PFSK-1 (cell line): ENCODE data around the gene PGAM4.

Source experiments
- FOXP2 ChIP-seq: optimal IDR thresholded peaks from 2 replicates; pipeline ENCODE3; 2011; ENCODE audit warnings: borderline replicate concordance, control low read depth, inconsistent platforms; ENCODE audit not compliant: insufficient read depth; ENCODE audit errors: extremely low read length, extremely low read depth
- POLR2AphosphoS5 ChIP-seq: IDR thresholded peaks from 2 replicates; pipeline ENCODE4 v1.6.1; 2012; ENCODE audit warnings: low read depth, mild to moderate bottlenecking, control low read depth, low read length, moderate library complexity
- REST ChIP-seq, 2 experiments: IDR thresholded peaks; 2 replicates each; pipeline versions ENCODE4 v1.6.1 to v1.8.0; 2011 to 2012; ENCODE audit warnings: low read depth in 2 of 2, low read length in 2 of 2, control low read depth in 1 of 2, inconsistent platforms in 1 of 2, mild to moderate bottlenecking in 1 of 2, moderate library complexity in 1 of 2; ENCODE audit not compliant: insufficient read depth in 1 of 2
- SIN3A ChIP-seq: IDR thresholded peaks from 2 replicates; pipeline ENCODE4 v1.6.1; 2012; ENCODE audit warnings: mild to moderate bottlenecking, low read length, moderate library complexity, borderline replicate concordance; ENCODE audit not compliant: insufficient read depth
- TAF1 ChIP-seq: IDR thresholded peaks from 2 replicates; pipeline ENCODE4 v1.6.1; 2012; ENCODE audit warnings: low read length, control low read depth, borderline replicate concordance; ENCODE audit not compliant: insufficient read depth

Gene PGAM4

DNA sequence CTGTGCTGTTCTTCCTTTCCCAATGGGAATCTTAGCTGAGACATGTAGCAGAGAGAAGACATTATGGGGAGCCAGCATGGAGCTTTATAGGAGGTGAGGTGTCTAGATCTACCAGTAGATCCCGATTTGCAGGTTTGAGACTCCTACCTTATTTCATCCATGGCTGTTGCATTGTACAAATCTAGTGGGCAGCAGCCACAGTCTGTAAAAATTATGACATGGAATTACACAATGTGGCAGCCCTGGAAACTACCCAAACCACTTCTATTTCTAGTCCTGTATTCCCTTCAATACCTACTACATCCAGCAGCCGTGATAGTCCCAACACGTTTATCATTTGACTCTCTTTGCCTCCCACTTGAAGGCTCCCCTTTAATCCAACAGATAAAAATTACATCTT is 50.9 kb downstream of the PGAM4 start:
- TF ChIP-seq FOXP2 (no peak), TAF1 (no peak), SIN3A (no peak), REST (IDR thresholded peaks at IDR 0.05; ENCODE audit: insufficient read depth in 1 of 2, low read depth in 2 of 2, low read length in 2 of 2) (no peak), POLR2AphosphoS5 (no peak)
